HG02852 (cell line): ENCODE results near the gene MESP2.

Source experiments
- ATAC-seq: cut with Tn5 transposase; IDR thresholded peaks from one replicate; pipeline ENCODE4 v1.9.1; 2021; ENCODE audit warnings: mild to moderate bottlenecking, moderate library complexity; ENCODE audit not compliant: unreplicated experiment

MESP2 gene

DNA sequence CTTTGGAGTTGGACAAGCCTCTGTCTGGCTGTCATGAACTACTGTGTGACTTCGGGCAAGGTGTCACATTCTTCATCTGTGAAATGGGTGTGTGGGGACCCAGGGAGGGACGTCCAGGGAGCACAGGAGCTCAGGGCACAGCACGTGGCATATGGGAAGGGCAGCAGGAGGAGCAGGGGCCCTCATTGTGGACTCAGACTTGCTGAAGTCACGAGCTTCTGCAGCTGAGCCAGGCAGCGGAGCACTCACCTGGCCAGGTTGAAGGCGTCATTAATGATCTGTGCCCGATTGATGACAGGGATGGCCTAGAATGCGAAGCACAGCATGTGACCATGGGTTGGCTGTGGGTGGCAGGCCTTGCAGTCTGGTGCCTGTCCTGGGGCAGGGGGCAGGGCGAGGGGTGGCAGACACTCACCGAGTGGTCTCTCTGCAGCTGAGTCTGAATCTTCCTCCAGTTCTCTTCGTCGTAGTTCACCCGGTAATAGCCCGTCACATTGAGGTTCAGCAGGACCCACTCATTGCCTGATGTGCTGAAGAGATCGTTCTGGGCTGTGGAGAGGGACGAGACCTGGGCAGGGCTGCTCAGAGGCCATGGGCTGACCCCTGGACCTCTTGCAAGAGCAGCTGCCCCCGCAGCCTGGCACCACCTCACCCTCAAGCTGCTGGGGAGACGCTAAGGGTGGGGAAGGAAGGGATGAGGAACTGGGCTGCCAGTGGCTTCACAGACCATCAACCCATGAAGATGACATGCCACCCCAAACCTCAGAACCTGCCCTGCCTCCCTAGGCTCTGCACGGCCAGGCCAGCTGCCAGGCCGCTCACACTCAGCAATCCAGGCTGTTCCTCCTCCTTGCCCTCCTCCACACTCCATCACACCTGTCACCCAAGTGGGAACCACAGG lies 23.1 kb downstream of the MESP2 start:
- no peak for ATAC-seq

GRCh38 chr15:89799918-89800498 lies 23.9 kb downstream of the MESP2 start:
- ATAC-seq = no peak

DNA sequence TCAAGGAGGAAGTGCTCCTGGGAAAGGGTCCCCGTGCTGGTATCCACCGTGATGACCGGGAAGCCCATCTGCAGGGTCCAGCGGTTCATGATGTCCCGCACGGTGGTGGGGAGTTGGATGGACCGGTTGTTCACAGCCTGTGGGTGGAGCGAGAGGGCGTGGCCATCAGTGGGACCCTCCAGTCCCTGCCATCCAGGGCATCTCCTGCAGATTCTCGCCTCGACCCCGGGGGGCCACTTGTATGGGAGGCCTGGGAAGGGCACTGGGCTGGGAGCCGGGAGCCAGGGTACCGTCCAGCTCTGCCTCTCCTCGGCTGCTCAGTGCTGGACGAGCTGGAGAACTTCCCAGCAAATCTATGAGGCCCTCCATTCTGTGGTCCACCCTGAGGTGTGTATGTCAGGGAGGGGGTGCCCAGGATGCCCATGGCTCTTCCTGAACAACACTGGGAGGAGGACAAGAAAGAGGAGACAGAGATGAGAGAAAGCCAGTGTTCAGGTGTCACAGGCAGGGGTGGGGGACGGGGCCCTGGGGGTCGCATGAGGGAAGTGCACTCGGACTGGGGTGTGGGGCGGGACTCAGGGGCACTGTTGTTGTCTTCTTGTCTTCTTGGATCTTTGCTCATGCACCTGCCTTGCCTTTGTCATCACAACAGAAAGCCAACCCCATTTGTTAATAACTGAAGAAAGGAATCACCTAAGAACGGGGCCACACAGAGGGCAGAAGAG lies 25.5 kb downstream of the MESP2 start:
- ATAC-seq = no peak

- ATAC-seq = no peak
Observed at GRCh38 chr15:89802231-89802928, 26.2 kb downstream of the MESP2 start.

GRCh38 chr15:89802986-89803824 lies 27.1 kb downstream of the MESP2 start:
- no peak for ATAC-seq

GRCh38 chr15:89803941-89804800 lies 28.0 kb downstream of the MESP2 start:
- ATAC-seq = no peak

GRCh38 chr15:89805241-89806209 lies 29.4 kb downstream of the MESP2 start:
- no peak for ATAC-seq

GRCh38 chr15:89806210-89806558 lies 30.1 kb downstream of the MESP2 start:
- ATAC-seq = no peak

GRCh38 chr15:89806559-89807550 lies 30.7 kb downstream of the MESP2 start:
- ATAC-seq = no peak

DNA sequence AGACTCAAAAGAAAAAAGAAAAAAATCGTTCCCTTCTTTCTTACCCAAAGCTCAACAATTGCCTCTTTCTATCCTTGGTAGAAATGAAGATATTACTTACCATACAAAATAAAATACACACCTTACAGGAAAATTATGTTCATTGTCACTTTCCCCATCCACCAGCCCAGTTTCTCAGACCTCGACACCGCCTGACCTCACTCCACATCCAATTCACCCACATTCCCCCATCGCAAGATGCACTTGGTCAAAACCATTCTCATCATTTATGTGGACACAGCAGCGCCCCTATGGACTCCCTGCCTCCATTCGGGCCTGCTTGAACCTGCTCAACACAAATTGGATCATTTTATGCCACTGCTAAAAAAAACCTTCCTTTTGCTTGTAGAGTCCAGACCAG lies 31.6 kb downstream of the MESP2 start:
- ATAC-seq = no peak

GRCh38 chr15:89808160-89808870 lies 32.2 kb downstream of the MESP2 start:
- ATAC-seq = no peak

GRCh38 chr15:89809093-89809786 lies 33.1 kb downstream of the MESP2 start:
- no peak for ATAC-seq

DNA sequence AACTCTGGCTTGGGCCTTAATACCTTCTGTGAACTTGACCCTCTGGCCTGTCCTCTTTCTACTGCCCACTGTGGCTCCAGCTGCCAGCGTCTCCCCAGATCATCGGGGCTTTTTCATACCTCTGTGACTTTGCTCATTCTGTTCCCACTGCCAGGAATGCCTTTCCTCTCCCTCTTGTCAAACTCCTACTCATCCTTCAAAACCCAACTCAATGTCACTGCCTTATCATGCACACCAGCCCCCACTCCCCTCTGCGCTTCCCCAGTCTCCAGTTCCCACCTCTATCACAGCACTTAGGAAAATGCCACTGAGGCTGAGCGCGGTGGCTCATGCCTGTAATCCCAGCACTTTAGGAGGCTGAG lies 33.6 kb downstream of the MESP2 start:
- no peak for ATAC-seq

DNA sequence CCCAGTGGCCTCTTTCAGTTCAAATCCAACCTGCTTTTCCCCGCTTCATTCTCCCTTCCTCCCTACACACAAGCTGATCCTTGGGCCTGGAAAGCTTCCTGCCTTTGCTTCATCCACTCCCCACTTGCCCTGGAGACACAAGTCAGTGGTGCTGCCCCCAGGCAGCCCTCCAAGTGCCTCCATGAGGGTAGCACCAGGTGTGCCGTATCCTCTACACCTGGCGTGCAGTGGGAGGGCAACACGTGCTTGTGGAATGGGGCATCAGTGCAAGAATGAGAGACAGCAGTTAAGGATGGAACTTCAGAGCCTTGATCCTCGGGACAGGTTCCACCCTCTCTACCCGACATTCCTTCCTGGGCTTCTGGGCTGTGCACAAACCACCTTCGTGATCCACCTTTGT lies 34.7 kb downstream of the MESP2 start:
- no peak for ATAC-seq

DNA sequence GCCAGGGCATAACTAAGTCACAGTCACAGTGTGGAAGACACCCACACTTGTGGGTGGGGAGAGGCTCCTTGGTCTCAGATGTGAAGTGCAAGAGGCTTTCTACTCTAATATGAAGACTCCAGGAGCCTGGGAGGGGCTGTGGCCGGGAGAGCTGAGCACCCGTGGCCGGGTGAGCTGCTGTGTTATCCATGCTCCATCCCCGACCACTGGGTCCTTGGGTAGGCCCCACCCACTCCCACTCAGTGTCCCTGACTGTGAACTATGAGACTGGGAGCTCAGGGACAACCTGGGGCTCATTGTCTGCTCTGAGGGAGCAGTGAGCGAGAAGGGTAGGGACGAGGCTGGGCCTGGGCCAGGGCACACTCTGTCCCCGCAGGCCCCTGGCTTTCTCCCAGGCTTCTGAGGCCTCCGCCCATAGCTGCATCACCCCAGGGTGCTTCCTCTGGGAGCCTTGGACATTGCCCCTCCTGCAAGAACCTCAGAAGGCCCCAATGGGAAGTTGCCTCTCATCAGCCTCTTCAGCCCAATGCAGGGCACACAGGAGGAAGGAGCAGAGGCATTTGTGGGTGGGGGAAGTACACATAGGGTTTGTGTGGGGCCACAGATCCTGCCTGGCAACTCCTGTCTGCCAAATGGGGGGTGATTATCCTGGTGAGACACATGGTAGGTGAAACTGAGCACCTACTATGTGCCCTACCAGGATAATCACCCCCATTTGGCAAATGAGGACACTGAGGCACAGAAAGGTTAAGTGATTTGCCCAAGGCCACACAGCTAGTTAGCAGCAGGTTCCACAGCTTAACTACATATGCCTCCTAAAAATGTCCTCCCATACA lies 36.1 kb downstream of the MESP2 start:
- no peak for ATAC-seq
